ENCODE measurements around the gene ZNF485.

The ZNF485 gene

DNA sequence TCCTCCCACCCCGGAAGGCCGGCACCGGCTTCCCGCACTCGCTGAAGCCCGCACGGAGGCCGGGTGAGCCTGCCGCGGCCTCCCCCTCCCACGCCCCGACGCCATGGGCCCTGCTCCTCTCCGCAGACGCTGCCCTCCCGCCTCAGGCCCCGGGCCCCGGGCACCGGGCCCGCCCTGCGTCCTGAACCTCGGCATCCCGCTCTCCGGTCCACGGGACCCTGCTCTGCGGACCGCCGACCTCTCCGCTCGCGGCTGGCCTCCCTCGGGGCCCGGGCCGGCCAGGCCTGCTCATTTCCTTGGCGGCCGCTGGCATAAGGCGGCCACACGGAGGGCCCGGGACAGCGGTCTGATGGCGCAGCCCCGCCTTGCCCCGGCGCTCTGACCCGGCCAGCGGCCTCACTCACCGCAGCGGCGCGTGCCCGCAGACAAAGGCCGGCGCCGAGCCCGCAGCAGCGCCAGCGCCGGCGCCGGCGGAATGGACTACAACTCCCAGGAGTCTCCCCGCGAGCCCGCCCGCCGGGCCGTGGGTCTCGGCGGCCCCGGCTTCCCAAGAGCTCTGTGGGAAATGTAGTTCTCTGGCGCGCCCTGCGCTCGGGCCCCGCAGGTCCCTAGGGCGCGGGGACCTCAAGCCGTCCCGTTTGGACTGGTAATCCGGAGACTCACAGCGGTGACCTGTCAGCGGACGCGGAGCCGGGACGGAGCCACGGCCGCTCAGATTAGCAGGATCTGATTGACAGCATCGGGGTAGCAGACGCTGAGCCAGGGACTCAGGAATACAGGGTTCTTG is 42.4 kb downstream of the ZNF485 start, which contains the start of gene ZNF32:
Gene ZNF32 (minus strand): TSS at position 484 of the 787 bp plus-strand sequence. CDS start 2,748 bp downstream, outside the sequence.
- Histone ChIP-seq H3K27ac (peak within 1 kb of the TSS; percentile 59 to 85), H3K4me3 (peak within 1 kb of the TSS; percentile 98)
- TF ChIP-seq, protein P1, sequence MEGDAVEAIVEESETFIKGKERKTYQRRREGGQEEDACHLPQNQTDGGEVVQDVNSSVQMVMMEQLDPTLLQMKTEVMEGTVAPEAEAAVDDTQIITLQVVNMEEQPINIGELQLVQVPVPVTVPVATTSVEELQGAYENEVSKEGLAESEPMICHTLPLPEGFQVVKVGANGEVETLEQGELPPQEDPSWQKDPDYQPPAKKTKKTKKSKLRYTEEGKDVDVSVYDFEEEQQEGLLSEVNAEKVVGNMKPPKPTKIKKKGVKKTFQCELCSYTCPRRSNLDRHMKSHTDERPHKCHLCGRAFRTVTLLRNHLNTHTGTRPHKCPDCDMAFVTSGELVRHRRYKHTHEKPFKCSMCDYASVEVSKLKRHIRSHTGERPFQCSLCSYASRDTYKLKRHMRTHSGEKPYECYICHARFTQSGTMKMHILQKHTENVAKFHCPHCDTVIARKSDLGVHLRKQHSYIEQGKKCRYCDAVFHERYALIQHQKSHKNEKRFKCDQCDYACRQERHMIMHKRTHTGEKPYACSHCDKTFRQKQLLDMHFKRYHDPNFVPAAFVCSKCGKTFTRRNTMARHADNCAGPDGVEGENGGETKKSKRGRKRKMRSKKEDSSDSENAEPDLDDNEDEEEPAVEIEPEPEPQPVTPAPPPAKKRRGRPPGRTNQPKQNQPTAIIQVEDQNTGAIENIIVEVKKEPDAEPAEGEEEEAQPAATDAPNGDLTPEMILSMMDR (IDR thresholded peaks at IDR 0.05), result no peak
- DNase-seq (ENCODE audit: low spot score), result peak; percentile 83

- TF ChIP-seq, protein P1 (IDR thresholded peaks at IDR 0.05), result no peak
- peak overlapping the region; percentile 59 to 85 for H3K27ac ChIP-seq
- DNase-seq (ENCODE audit: low spot score), result no peak
- H3K4me3 ChIP-seq, result peak overlapping the region; percentile 98
Measured at GRCh38 chr10:43649185-43649523, 42.9 kb downstream of the ZNF485 start.

GRCh38 chr10:43653746-43654145 is 47.5 kb downstream of the ZNF485 start:
- DNase-seq (ENCODE audit: low spot score), result no peak
- Histone ChIP-seq H3K4me3 (no peak overlapping the region), H3K27ac (no peak overlapping the region)
- TF ChIP-seq, protein P1 (IDR thresholded peaks at IDR 0.05), result no peak

- TF ChIP-seq, protein P1 (IDR thresholded peaks at IDR 0.05), result no peak
- Histone ChIP-seq H3K27ac (no peak overlapping the region), H3K4me3 (no peak overlapping the region)
- DNase-seq (ENCODE audit: low spot score), result no peak
Measured at GRCh38 chr10:43655311-43655710, 49.1 kb downstream of the ZNF485 start.

GRCh38 chr10:43658227-43658626 is 52.0 kb downstream of the ZNF485 start:
- TF ChIP-seq, protein P1 (IDR thresholded peaks at IDR 0.05), result no peak
- no peak overlapping the region for H3K4me3 ChIP-seq
- DNase-seq (ENCODE audit: low spot score), result no peak
- no peak overlapping the region for H3K27ac ChIP-seq

GRCh38 chr10:43665054-43665453 is 58.8 kb downstream of the ZNF485 start:
- H3K27ac ChIP-seq, result no peak overlapping the region
- H3K4me3 ChIP-seq, result no peak overlapping the region
- TF ChIP-seq, protein P1 (IDR thresholded peaks at IDR 0.05), result no peak
- DNase-seq (ENCODE audit: low spot score), result no peak

- no peak for DNase-seq (ENCODE audit: low spot score)
- H3K27ac ChIP-seq, result no peak overlapping the region
Measured at GRCh38 chr10:43666552-43666951, 60.3 kb downstream of the ZNF485 start.

More at GRCh38 chr10:43666552-43666951, 60.3 kb downstream of the ZNF485 start:
- no peak overlapping the region for H3K4me3 ChIP-seq
- TF ChIP-seq, protein P1 (IDR thresholded peaks at IDR 0.05), result no peak

All from coronary artery (tissue), 2 donors.